ES-I3 (cell line): ENCODE results near the gene HAGHL.
"Not testable (repeated sequence)": the region's sequence is repeated elsewhere in the genome, so short reads cannot be mapped to it uniquely, and the experiment has no call there.

ENCODE experiments used
- H3K36me3 ChIP-seq: 2 replicates; pipeline ENCODE4 v1.6.1; 2013; ENCODE audit warnings: mild to moderate bottlenecking, low read length, control low read depth, moderate library complexity; ENCODE audit not compliant: insufficient read depth
- H3K4me1 ChIP-seq: 2 replicates; pipeline ENCODE4 v1.6.1; 2013; ENCODE audit warnings: mild to moderate bottlenecking, control low read depth, low read length; ENCODE audit not compliant: insufficient read depth
- H3K9ac ChIP-seq: 2 replicates; pipeline ENCODE4 v1.6.1; 2013; ENCODE audit warnings: low read depth, mild to moderate bottlenecking, low read length, moderate library complexity
- H3K9me3 ChIP-seq: 2 replicates; pipeline ENCODE4 v1.6.1; 2013; ENCODE audit warnings: mild to moderate bottlenecking, low read length, moderate library complexity; ENCODE audit not compliant: control insufficient read depth, insufficient read depth

HAGHL gene

DNA sequence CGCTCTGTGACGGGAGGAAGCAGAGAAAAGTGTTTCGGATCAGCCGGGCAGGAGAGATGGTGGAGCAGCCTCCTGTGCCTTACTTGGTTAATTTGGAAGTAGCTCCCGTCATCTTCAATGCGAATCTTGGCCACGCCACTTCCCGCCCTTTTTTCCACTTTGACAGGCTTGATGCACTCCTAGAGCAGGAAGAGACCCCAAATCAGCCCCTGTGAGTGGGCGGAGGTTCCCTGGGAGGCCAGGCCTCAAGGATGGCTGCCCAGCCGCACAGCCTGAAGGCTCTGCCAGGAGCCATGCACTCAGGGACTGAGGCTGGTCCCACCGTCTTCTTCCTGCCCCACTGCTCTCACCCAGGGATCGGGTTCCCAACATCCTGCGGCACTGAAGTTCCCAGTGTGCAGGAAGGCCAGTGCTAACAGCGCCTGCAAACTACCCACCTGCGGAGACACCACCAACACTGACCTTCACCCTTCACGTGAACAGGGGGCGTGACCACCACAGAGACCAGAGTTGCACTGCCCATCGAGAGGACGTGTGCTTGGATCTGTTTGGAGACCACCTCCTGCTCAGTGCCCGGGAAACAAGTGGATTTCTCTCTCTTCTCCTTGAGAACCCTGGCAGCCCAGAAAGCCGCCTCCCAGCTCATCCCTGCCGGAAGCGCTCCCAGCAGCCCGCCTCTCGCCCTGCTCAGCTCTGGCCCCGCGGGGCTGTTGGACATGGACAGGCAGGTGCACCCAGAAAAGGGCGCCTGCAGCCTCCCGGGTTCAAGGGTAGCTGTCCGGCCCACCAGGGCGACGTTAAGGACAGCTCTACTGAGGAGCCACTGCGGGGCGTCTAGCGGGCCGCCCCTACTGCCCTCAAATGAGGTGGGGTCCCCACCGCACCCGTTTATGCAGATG lies 12.9 kb downstream of the HAGHL start:
- Histone ChIP-seq H3K9ac (peak overlapping the region; percentile 93), H3K9me3 (no peaks in the 10 kb centered on the region), H3K4me1 (peaks cover 6% of the 10 kb centered on the region; the same call in 1 of the 2 replicates), H3K36me3 (peaks cover 5% of the 10 kb centered on the region; the same call in 1 of the 2 replicates)

DNA sequence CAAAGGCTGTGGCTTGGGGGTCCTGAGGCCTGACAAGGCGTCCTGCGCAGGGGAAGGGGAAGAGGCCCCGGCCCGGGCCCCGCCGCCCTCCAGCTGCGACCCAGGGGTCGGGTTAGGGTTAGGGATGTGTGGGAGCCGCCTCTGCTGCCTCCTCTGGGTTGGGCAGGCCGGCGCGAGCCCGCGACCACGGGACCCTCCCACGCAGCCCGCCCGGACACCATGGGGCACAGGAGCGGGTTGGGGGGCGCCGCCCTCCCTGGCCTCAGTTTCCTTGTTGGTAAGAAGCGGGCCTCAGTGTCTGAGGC lies 13.5 kb downstream of the HAGHL start:
- Histone ChIP-seq H3K9me3 (no peaks in the 10 kb centered on the region), H3K4me1 (peaks cover 6% of the 10 kb centered on the region; the same call in 1 of the 2 replicates), H3K9ac (peak overlapping the region; percentile 93), H3K36me3 (peaks cover 5% of the 10 kb centered on the region; the same call in 1 of the 2 replicates)

DNA sequence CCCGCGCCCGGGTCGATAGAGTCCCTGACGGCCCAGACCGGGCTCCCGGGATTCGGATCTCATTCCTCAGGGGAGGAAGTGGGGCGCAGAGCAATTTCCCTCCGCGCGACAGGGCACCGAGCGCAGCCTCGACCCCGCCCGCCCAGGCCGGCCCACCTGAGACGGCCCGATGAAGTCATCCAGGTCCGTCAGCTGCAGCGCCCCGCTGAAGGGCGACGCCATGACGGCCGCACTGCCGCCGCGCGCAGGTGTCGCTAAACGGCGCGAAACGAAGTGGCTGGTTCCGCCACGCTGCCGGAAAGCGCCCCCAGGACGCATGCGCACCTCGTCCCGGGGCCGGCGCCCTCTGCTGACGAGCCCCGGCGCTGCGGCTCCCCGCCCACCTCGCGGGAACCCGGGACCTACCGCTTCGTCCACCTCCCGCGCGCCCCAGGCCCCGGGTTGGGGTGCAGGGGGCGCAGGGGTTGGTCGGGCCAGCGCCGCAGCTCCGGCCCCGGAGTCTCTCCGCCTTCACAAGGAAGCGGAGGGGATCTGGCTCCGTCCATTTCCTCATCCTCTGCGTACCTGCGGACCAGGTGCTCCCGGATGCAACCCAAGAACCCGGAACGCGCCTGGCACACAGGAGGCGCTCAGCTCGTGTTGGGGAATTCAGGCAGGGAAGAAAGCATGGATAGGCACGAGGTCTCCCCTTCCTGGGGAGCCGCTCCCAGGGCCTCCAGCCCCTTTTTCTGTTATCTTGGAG lies 14.0 kb downstream of the HAGHL start, which contains the start of gene CIAO3:
CIAO3 (minus strand) TSS at position 234 of the 742 bp plus-strand sequence; CDS start at position 222, 12 bp downstream.
- Histone ChIP-seq H3K9me3 (no peaks in the 10 kb centered on the region), H3K4me1 (peaks cover 6% of the 10 kb centered on the region; the same call in 1 of the 2 replicates), H3K36me3 (peaks cover 5% of the 10 kb centered on the region; the same call in 1 of the 2 replicates), H3K9ac (peak within 1 kb of the TSS; percentile 93)

DNA sequence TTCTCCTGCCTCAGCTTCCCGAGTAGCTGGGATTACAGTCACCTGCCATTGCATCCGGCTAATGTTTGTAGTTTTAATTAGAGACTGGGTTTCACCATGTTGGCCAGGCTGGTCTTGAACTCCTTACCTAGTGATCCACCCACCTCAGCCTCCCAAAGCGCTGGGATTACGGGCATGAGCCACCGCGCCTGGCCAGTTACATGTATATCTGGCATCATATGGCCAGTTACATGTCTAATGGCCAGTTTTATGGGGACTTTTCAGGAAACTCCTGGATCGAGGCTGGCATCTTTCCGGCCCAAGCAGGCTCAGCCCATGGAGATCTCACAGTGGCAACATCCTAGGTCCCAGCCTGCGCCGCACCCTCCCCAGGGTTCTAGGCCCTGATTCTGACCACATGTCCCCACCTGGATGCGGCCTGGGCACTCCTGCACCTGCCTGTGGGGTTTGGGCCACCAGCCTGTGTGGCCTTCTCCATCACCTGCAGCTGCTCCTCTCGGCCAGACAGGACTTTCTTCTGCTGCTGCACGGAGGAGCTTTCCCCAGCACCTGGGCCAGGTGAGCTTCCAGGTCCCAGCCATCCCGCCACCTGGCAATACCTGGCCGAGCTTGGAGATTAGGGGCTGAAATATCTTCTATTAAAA lies 15.2 kb downstream of the HAGHL start:
- peaks cover 6% of the 10 kb centered on the region; the same call in 1 of the 2 replicates for H3K4me1 ChIP-seq
- H3K9ac ChIP-seq: no peak overlapping the region
- H3K9me3 ChIP-seq: no peaks in the 10 kb centered on the region
- 0 out of 2 replicates have a peak, but pooled peaks cover under 1% of the 10 kb centered on the region for H3K36me3 ChIP-seq

DNA sequence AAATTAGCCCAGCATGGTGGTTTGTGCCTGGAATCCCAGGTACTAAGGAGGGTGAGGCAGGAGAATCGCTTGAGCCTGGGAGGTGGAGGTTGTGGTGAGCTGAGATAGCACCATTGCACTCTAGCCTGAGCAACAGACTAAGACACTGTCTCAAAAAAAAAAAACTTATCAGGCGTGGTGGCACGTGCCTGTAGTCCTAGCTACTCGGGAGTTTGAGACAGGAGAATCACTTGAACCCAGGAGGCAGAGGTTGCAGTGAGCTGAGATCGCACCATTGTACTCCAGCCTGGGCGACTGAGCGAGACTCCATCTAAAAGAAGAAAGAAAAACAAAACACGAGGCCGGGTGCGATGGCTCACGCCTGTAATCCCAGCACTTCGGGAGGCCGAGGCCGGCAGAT lies 16.0 kb downstream of the HAGHL start:
- not testable (repeated sequence) for H3K4me1 ChIP-seq

DNA sequence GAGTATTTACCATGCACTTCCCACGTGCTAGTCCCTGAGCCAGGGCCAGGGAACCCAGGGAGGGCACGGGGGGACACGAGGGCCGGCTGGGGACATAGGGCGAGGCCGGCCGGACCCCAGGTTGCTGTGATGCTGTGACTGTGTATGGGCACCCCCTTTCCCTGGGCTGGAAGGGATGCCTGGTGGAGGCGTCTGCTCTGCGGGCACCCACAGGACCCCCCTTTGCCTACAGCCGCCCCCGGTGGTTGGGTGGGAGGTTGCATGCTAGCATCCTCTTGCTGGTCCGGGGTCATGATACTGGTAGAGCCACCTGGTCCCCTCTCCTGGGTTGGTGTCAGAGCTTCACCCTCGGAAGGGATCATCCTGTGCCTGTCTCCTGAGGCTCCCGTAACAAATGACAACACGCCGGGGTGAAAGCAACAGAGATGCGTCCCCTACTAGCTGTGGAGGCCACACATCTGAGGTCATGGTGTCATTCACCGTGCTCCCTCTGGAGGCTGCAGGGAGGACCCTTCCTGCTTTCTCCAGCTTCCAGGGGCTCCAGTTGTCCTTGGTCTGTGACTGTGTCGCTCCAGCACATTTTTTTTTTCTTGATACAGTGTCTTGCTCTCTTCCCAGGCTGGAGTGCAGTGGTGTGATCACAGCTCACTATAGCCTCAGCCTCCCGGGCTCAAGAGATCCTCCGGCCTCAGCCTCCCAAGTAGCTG lies 17.0 kb downstream of the HAGHL start:
- Histone ChIP-seq H3K9me3 (no peaks in the 10 kb centered on the region), H3K4me1 (0 out of 2 replicates have a peak, but pooled peaks cover 3% of the 10 kb centered on the region), H3K36me3 (no peaks in the 10 kb centered on the region), H3K9ac (no peak overlapping the region)

More for the DNA sequence above, 16.0 kb downstream of the HAGHL start:
- H3K9ac ChIP-seq, H3K36me3 ChIP-seq, H3K9me3 ChIP-seq: not testable (repeated sequence)

DNA sequence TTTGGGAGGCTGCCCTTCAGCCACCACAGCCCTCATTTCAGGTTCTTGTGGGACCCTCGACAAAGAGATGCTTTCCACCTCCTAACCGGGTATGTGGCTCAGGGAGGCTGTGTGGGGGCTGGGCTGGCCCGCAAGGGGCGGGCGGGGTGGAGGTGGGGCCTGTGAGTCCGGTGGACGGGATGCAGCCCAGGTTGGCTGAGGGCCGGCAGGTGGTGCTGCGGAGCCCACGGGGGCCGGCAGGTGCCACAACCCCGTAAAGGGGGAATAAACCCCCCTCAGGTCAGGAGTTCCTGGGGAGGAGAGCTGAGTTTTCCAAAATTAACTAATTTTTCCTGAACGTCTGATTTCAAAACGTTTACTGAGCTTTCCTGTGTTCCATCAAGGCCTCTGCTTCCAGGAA lies 18.8 kb downstream of the HAGHL start:
- no peaks in the 10 kb centered on the region for H3K36me3 ChIP-seq
- no peak overlapping the region for H3K9ac ChIP-seq
- 0 out of 2 replicates have a peak, but pooled peaks cover 1% of the 10 kb centered on the region for H3K4me1 ChIP-seq
- H3K9me3 ChIP-seq: no peaks in the 10 kb centered on the region

DNA sequence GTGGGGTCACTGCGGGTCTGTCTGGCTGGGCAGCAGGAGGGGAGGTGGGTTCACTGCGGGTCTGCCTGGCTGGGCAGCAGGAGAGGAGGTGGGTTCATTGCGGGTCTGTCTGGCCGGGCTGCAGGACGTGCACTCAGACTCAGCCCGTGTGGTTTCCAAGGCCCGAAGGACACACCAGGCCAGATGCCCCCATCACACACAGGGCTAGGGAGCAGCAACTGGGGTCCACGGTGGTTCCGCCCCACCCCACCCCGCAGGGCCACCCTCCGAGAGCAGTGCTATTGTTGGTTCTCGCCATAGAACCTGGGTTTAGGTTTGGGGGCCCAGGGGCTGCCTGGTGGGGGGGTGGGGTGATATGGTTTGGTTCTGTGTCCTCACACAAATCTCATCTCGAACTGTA lies 19.7 kb downstream of the HAGHL start:
- H3K9me3 ChIP-seq: no peaks in the 10 kb centered on the region
- peaks cover 10% of the 10 kb centered on the region; the same call in 1 of the 2 replicates for H3K4me1 ChIP-seq
- H3K9ac ChIP-seq: no peak overlapping the region
- H3K36me3 ChIP-seq: no peaks in the 10 kb centered on the region

DNA sequence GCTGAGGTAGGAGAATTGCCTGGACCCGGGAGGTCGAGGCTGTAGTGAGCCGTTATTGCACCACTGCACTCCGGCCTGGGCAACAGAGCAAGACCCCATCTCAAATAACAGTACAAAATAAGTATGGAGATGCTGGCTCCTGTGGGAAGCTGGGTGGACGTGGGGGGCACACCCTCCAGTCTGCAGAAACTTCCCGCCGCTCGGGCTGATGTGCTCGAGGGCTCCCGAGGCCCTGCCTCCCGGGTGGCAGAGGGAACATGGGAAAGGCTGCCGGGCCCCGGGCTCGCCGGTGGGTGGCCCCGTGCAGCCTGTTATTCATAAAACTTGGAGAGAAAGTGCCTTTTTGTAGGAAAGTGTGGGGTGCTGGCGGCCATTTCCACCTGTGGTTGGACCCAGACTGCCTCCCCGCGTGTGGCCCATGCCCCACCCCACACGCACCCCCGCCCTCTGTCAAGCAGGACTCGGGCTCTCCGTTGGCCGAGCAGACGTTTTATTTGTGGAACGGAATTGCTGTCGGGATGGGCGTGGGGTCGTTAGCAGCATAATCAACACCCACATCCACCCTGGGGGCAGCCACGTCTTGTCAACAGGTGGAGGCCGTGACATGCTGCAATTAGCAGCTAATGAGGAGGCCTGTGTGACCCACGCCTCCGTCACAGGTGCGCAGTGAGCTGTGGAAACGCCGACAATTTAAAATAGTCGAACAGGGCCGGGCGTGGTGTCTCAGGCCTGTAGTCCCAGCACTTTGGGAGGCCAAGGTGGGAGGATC lies 21.3 kb downstream of the HAGHL start:
- Histone ChIP-seq H3K9me3 (no peaks in the 10 kb centered on the region), H3K9ac (no peak overlapping the region), H3K4me1 (peaks cover 19% of the 10 kb centered on the region; the same call in 1 of the 2 replicates), H3K36me3 (no peaks in the 10 kb centered on the region)

DNA sequence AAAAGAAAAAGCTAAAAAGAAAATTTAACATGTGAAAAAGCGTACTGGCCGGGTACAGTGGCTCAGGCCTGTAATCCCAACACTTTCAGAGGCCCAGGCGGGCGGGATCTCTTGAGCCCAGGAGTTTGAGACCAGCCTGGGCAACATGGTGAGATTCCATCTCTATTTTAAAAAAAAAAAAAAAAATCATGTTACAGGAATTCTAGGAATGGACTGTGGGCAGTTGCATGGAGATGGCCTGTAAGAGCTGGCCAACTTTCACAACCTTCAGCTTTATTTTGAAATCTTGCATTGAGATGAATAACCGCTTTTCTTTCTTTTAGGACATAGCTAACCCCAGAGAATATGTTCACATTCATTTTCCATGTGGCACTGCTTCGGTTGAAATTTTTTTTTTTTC lies 22.1 kb downstream of the HAGHL start:
- Histone ChIP-seq H3K9ac (no peak overlapping the region), H3K36me3 (no peaks in the 10 kb centered on the region), H3K9me3 (no peaks in the 10 kb centered on the region), H3K4me1 (peaks cover 19% of the 10 kb centered on the region; the same call in 1 of the 2 replicates)

DNA sequence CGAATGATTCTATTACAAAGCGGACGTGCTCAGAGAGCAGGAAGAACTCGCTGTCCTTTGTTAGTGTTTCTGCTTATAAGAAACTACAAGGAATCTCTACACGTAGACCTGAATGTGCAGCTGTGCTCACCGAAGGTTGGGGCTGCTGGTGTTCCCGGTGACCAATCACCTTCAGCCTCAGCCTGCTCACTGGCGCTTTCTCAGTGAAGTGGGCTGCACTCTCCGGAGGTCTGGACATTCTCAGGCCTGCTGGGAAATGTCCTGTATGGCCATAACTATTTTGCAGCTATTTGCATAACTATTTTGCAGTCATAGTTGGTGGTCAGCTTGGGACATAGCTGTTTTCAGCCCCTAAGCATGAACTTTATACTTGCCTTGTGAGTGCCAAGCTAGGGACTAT lies 23.6 kb downstream of the HAGHL start:
- Histone ChIP-seq H3K4me1 (peaks cover 19% of the 10 kb centered on the region; the same call in 1 of the 2 replicates), H3K36me3 (no peaks in the 10 kb centered on the region), H3K9ac (no peak overlapping the region), H3K9me3 (no peaks in the 10 kb centered on the region)

DNA sequence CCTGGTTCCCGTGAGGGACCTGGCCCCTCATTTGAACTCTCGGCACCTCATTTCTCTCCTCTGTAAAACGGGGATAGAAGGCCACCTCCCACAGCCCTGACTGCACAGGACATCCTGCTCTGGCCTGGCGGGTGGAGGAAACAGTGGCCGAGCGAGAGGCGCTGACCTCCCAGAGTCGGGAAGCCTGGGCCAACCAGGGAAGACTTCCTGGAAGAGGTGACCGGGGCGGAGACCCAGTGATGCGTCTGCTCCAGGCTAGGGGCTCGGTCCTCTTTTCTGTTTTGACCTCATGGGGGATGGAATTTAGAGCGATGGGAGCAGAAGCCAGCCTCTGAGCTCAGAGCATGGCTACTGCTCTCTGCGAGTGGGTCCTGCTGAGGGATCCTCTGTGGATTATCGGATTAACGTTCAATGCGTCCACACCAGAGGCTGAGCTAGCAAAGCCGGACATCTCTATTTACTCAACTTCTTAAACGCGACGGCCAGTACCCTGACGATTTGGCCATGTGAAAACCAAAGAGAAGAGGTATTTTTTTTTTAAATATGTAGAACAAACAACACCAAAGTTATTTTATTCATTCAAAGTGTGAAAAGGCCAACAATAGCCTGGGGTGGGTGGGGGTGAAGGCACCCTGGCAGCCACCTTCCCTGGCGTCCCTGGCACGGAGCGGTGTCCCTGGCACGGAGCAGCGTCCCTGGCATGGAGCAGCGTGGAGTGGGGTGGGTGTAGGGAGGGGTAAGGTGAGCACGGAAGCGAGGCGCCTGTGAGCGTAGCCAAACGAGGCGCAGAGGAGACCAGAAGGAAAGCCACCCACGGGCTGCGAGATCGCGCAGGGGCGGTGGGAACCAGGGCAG lies 24.5 kb downstream of the HAGHL start:
- Histone ChIP-seq H3K36me3 (no peaks in the 10 kb centered on the region), H3K4me1 (peaks cover 19% of the 10 kb centered on the region; the same call in 1 of the 2 replicates), H3K9ac (no peak overlapping the region; the same call in 1 of the 2 replicates), H3K9me3 (no peaks in the 10 kb centered on the region)
